ENCODE data around the gene MGAT4B.

MGAT4B gene

DNA sequence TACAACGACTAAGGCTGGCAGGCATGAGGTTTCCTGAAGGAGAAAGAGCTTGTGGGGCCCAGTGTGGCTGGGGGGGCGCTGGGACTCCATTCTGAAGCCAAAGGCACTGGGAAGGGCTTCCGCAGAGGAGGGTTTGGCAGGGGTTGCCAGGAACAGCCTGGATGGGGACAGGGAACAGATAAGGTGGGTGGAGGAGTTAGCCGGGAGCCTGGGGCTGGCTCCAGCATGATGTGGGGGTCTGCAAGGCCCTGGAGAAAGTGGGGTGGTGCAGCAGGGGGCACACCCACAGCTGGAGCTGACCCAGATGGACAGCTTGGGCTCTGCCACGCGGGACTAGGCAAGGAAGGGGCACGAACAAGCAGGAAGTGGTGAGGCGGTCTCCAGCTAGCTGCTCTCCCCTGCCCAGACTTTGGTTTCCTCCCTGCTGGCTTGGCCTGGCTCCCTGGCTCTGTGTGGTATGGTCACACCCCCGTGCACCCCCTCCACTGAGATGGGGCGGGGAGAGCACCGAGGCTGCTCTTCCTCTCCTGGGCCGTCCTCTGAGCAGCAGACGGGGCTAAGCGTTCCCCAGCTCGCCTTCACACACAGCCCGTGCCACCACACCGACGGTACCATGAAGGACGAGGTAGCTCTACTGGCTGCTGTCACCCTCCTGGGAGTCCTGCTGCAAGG, 13.1 kb downstream of the MGAT4B start, which contains the start of gene LTC4S:
TSS of gene LTC4S (plus strand) at position 519 of the 672 bp plus-strand sequence. CDS start at position 614, 95 bp downstream.
- TF ChIP-seq, protein P1, sequence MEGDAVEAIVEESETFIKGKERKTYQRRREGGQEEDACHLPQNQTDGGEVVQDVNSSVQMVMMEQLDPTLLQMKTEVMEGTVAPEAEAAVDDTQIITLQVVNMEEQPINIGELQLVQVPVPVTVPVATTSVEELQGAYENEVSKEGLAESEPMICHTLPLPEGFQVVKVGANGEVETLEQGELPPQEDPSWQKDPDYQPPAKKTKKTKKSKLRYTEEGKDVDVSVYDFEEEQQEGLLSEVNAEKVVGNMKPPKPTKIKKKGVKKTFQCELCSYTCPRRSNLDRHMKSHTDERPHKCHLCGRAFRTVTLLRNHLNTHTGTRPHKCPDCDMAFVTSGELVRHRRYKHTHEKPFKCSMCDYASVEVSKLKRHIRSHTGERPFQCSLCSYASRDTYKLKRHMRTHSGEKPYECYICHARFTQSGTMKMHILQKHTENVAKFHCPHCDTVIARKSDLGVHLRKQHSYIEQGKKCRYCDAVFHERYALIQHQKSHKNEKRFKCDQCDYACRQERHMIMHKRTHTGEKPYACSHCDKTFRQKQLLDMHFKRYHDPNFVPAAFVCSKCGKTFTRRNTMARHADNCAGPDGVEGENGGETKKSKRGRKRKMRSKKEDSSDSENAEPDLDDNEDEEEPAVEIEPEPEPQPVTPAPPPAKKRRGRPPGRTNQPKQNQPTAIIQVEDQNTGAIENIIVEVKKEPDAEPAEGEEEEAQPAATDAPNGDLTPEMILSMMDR (IDR thresholded peaks at IDR 0.05) = no peak

DNA sequence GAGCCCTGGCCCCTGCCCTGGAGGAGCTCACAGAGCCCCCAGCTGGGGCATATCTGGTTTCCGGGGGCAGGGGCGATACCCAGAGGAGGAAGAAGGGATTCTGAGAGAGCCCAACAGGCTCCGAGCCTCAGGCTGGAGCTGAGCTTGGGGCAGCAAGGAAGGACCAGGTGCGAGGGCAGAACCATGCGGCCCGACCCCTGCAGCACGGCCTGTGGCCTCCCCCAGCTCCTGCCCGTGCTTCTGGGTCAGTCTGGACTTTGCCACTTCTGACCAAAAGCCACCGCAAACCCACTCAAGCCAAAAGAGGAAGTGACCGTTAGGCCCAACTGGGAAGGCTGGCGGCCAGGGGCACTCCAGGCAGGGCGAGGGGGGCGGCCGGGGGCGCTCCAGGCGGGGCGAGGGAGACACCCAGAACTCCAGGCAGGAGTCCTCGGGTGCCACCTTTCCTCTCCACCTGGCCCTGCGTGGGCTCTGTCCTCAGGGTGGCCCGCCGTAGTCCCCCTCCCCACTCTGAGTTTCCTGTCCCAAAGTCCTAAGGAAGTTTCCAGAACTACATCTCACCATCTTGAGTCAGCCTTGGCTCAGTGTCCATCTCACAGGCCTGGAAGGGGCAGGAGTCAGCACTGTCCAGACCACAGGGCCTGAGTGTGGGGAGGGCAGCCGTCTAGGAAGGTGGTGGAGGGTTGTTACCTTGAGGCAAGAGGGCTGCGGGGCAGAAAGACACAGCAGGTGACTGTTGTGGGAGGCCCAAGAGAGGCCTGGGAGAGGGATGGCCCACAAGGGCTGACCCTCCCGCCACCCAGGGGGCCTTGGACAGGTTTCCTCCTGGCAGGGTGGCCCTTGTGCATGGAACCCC, 13.8 kb downstream of the MGAT4B start:
- TF ChIP-seq, protein P1 (IDR thresholded peaks at IDR 0.05) = no peak

DNA sequence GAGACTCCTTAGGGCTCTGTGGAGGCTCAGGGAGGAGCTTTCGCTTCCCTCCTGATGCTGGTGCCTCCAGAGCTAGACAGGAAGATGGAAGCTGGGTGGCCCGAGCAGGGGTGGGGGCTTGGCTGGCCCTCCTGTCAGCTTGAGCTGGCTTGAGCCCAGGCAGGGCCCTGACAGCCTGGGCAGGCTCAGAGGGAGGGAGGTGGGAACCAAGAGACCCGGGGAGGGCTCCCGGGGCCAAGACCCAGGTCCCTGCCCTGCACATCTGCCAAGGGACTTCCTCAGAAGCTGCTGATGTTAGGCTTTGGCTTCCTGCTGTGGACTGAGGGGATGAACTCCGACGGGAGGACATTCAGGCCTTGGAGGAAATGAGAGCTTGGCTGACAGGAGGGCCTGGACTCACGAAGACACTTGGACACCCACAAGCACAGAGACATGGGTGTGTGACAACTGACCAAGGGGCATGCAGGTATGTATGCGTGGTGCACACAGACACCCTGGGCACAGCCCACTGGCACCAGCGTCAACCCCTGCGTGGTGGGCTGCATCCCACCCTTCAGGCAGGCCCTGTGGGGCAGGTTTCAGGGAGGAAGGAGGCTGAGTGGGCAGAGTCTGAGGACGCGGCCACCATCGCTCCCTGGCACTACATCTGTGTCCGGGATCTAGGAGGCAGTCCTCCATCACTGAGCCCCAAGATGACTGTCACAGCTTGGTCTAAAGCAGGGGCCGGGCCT, 14.6 kb downstream of the MGAT4B start:
- TF ChIP-seq, protein P1 (IDR thresholded peaks at IDR 0.05) = no peak

DNA sequence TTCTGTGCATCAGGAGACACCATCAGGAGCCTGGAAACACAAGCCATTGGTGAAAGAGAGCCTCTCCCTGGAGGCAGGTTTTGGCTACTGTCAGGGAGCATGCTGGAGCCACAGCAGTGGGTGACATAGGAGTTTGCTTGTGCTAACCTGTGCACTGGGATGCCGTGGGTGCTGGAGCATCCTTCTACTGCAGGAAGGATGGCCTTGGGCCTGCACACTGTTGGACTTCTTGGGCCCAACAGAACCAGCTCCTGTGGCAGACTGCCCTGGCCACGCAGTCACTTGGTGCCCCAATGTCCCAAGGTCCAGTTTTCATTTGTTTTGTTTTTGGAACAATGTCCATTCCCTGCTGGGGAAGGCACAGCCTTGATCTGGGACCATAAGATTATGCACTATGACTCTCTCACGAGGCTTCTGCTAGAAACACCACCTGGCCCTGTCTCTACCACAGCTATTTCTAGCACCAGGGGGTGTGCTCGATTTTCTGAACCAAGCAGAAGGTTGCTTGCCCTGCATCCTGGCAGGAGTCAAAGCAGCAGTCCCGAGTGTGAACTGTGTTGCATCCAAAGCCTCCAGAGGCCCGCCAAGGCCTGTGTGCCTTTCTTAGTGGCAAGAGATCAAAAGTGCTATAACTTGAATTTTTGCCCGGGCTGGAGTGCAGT, 18.3 kb downstream of the MGAT4B start:
- TF ChIP-seq, protein P1 (IDR thresholded peaks at IDR 0.05) = no peak

DNA sequence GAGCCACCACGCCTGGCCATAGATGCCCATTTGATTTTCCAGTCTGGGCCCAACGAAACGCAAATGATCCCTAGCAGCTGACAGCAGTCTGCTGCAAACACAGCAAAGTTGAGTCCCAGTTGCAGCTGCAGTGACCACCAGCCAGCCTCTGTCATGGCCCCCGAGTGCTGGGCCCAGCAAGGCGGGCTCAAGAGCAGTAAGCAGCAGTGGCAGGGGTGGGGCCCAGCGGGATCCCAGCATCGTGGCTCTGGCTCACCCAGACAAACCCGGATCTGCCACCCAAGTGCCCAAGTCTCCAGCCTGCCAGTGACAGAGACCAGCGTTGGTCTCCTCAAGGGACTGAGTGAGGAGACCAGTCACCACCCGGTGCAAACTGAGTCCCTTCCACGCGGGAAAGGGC, 19.8 kb downstream of the MGAT4B start:
- TF ChIP-seq, protein P1 (IDR thresholded peaks at IDR 0.05) = no peak

DNA sequence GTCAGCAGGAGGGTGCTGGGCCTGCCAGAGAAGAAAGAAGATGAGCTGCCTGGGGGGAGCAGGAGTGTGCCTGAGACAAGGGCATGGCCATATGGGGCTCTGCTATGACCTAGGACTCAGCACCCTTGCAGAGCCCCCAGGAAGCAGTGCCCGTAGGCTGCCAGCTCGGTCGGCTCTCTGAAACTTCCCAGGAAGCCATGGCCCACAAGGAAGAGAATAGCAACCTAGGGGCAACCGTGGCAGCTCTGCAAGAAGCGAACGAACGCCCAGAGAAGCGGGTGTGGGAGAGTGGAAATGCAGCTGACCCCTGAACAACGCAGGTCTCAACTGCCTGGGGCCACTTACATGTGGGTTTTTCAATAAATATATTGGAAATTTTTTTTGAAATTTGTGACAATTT, 23.5 kb downstream of the MGAT4B start:
- TF ChIP-seq, protein P1 (IDR thresholded peaks at IDR 0.05) = no peak

DNA sequence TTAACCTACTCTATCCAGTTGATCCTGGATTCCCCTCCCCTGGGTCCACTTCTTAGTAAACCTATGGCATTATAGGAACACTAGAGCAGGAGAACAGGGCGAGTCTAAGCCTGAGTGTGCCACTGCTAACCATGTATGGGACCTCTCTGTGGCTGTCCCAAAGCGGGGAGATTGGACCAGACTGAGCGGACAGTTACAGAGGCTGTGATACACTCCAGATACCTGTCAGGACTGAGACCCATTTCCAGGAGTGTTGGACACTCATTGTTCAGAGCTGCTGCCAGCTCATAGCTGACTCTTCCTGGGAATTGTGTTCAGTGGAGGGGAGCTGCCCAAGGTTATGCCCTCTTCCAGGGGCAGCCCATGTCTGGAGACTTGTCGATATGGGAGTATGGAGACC, 24.8 kb downstream of the MGAT4B start:
- TF ChIP-seq, protein P1 (IDR thresholded peaks at IDR 0.05) = no peak

All from LNCAP (cell line).